Nephron progenitor cell (in vitro differentiated cells): ENCODE data around the gene DIRAS1.

Source experiments
- DNase-seq: peaks from one replicate; pipeline ENCODE4 v3.0.0; 2021
- H3K27ac Mint-ChIP-seq: 2 replicates; pipeline ENCODE4 v1.8.0; 2021; ENCODE audit warnings: mild to moderate bottlenecking, moderate library complexity, mixed read lengths
- H3K27me3 Mint-ChIP-seq: 2 replicates; pipeline ENCODE4 v1.8.0; 2021; ENCODE audit warnings: mild to moderate bottlenecking, low read depth, mixed read lengths; ENCODE audit not compliant: poor library complexity
- H3K36me3 Mint-ChIP-seq: 2 replicates; pipeline ENCODE4 v1.8.0; 2021; ENCODE audit warnings: low read depth, mixed read lengths
- H3K4me1 Mint-ChIP-seq: 2 replicates; pipeline ENCODE4 v1.8.0; 2021; ENCODE audit warnings: mixed read lengths
- H3K4me3 Mint-ChIP-seq: 2 replicates; pipeline ENCODE4 v1.8.0; 2021; ENCODE audit warnings: mild to moderate bottlenecking, moderate library complexity, mixed read lengths
- H3K9me3 Mint-ChIP-seq: 2 replicates; pipeline ENCODE4 v1.8.0; 2021; ENCODE audit warnings: mild to moderate bottlenecking, moderate library complexity, mixed read lengths
- TF ChIP-seq, protein P1 (sequence below): fragments of 200-600 bp; sonication (generic); IDR thresholded peaks from 2 replicates; pipeline ENCODE4 v1.5.0; 2021; ENCODE audit warnings: antibody characterized with exemption

Gene DIRAS1

DNA sequence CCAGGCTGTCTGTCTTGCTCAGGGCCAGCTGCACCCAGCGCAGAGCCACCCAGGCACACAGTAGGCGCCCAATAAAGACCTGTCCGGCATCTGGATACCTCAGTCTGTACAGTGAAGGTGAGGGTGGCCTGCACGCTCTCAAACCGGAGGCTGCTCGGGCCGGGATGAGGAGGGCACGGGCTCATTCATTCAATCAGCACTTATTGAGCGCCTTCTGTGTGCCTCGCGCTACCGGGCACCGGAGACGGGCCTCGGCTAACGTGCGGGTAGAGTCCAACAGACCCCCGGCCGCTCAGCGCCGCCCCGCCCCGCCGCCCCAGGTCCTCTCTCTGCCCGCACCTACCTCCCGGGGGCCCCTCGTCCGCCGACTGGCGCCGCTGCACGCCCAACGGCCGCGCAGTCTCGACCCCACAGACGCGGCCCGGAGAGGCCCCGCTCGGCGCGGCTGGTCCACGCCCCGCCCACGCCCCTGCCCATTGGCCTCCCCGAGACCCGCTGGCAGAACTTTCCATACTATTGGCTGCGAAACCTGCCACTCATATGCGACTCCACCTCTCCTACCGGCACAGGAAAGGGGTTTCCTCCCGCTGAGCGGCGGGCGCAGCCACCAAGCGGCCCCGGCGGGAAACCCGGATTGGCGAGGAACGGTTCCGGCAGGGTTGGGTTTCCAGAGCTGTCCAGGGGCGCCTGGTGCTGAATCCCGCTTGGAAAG is 18.6 kb upstream of the DIRAS1 start, which contains the start of gene SLC39A3:
Gene SLC39A3, minus strand, starts transcription at position 416 of the 712 bp plus-strand sequence. CDS start 2,760 bp downstream, outside the sequence.
- Mint-ChIP-seq H3K4me1 (peaks cover 12% of the 10 kb centered on the region), H3K36me3 (peaks cover 30% of the 10 kb centered on the region), H3K9me3 (no peaks in the 10 kb centered on the region), H3K4me3 (peak within 1 kb of the TSS; percentile 86), H3K27me3 (peaks cover 29% of the 10 kb centered on the region), H3K27ac (no peak within 1 kb of the TSS)
- TF ChIP-seq, protein P1, sequence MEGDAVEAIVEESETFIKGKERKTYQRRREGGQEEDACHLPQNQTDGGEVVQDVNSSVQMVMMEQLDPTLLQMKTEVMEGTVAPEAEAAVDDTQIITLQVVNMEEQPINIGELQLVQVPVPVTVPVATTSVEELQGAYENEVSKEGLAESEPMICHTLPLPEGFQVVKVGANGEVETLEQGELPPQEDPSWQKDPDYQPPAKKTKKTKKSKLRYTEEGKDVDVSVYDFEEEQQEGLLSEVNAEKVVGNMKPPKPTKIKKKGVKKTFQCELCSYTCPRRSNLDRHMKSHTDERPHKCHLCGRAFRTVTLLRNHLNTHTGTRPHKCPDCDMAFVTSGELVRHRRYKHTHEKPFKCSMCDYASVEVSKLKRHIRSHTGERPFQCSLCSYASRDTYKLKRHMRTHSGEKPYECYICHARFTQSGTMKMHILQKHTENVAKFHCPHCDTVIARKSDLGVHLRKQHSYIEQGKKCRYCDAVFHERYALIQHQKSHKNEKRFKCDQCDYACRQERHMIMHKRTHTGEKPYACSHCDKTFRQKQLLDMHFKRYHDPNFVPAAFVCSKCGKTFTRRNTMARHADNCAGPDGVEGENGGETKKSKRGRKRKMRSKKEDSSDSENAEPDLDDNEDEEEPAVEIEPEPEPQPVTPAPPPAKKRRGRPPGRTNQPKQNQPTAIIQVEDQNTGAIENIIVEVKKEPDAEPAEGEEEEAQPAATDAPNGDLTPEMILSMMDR: no peak
- DNase-seq: peak; percentile 100

DNA sequence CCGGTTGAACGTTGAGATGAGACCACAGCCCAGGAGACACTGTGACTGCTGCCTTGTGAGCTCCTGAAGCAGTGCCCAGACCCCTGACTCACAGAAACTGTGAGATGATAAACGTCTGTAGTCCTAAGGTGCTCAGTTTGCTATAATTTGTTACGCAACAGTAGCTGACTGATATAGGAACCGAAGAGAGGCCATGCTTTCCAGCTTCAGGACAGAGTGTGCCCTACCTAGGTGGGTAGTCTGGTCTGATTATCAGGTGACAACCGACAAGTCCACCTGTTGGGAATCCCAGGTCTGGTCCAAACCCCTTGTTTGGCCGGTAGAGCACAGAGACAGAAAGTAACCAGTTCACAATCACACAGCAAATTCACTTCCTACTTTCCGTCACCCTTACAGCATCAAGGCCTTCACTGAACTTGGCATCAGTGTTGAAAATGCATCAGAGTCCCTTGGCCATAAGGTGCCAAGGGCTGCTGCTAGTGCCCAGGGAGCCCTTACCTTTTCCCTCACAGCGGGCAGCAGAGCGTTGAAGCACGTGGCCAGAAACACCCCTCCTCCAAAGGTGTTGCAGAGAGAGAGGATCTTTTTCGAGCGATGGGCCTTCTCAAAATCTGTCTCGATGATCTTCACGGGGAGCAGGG is 15.5 kb upstream of the DIRAS1 start:
- Mint-ChIP-seq H3K4me1 (peaks cover 23% of the 10 kb centered on the region), H3K27me3 (peaks cover under 1% of the 10 kb centered on the region), H3K36me3 (peaks cover 39% of the 10 kb centered on the region), H3K27ac (no peak overlapping the region), H3K9me3 (no peaks in the 10 kb centered on the region), H3K4me3 (no peak overlapping the region)
- TF ChIP-seq, protein P1: no peak
- DNase-seq: no peak

DNA sequence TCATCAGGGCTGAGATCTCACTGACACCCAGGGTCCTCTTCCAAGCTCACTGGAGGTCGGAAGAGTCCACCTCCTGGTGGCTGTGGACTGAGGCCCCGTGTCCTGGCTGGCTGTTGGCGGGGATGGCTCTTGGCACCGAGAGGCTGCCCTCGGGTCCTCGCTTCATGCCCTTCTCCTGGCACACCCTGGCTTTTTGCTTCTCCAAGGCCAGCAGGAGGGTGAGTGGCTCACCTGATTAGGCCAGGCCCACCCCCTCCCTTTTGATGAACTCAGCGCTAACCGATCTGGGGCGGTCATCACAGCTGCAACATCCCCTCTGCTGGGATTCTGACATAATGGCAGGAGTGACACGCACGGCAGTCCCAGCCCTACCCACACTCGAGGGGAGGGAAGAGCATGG is 14.2 kb upstream of the DIRAS1 start:
- TF ChIP-seq, protein P1: no peak
- Mint-ChIP-seq H3K36me3 (peaks cover 39% of the 10 kb centered on the region), H3K4me3 (no peak overlapping the region), H3K9me3 (no peaks in the 10 kb centered on the region), H3K4me1 (peaks cover 23% of the 10 kb centered on the region), H3K27ac (no peak overlapping the region), H3K27me3 (no peaks in the 10 kb centered on the region)
- no peak for DNase-seq

DNA sequence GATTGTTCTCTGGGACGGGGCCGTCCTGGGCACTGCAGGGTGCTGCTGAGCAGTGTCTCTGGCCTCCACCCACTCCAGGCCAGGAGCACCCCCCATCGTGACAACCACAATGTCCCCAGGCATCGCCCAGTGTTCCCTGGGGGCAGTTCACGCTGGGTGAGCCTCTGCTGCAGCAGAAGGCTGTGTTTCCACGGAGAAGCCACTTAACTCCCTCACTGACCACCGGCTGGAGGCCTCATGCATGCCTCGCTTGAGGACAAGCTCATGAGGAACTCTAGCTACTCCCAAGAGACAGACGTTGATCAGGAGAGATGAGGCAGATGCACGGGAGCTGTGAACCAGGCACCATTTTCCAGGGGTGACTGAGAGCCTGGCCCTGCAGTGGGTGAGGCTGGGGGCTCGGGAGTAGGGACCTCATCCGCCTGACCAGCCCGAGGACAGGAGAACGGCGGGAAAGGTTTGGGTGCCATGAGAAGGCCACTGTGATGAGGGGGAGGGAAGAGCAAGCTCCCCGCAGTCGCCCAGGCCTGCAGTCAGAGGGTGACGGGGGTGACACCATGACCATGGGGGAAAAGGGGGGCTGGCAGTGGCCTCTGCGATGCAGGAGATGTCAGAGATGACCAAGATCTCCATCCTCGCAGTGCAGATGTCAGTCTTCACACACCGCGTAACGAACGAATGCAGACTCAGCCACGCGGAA is 13.6 kb upstream of the DIRAS1 start:
- Mint-ChIP-seq H3K27me3 (no peaks in the 10 kb centered on the region), H3K4me3 (no peak overlapping the region), H3K9me3 (no peaks in the 10 kb centered on the region), H3K36me3 (peaks cover 39% of the 10 kb centered on the region), H3K27ac (no peak overlapping the region), H3K4me1 (peaks cover 23% of the 10 kb centered on the region)
- DNase-seq: no peak
- TF ChIP-seq, protein P1: no peak

DNA sequence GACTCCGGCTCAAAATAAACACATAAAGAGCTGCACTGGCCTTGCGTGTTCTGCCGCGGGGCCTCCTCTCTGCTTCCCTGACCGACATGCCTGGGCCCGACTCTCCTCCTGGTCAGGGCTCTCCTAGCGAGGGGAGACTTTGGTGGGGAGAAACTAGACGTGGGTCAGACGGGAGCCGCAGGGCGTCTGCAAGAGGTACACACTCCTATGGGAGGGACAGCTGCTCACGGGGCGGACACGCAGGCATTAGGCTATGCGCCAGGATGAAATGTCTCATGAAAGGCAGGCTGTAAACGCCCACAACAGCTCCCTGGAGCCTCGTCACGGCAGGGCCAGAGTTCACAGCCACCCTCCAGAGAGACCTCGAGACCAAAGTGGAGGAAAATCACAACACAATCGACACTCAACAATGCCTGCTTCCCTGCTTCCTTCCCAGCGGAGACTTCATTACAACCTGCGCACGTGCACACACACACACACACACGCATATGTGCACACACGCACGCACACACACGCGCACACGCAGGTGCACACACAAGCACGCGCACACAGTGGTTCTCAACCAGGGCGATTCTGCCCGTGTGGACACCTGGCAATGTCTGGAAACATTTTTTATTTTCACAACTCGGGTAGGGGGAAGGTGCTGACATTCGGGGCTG is 12.9 kb upstream of the DIRAS1 start:
- Mint-ChIP-seq H3K4me3 (peak overlapping the region; percentile 61), H3K27me3 (peaks cover 6% of the 10 kb centered on the region), H3K4me1 (peaks cover 19% of the 10 kb centered on the region), H3K9me3 (no peaks in the 10 kb centered on the region), H3K36me3 (peaks cover 39% of the 10 kb centered on the region), H3K27ac (peak overlapping the region; percentile 93)
- TF ChIP-seq, protein P1: no peak
- DNase-seq: no peak
